Thyroid gland (tissue), 4 donors: Measurements from ENCODE around the gene ACYP1. TPM values are rescaled to one million over a fixed set of nuclear protein-coding genes. Genes with fewer than 3 reads are reported as not detected.

Source experiments
- DNase-seq, 2 donors: peaks; one replicate each; pipeline ENCODE4 v3.0.0-alpha.2; 2019
- H3K27ac ChIP-seq, 3 donors: fragments of 200-600 bp; sonication (generic); 1 replicate in 2 of 3; 2 replicates in 1 of 3; pipeline ENCODE4 v1.5.1; 2016 to 2019; ENCODE audit warnings: mild to moderate bottlenecking in 1 of 3, moderate library complexity in 1 of 3
- H3K27me3 ChIP-seq: fragments of 200-600 bp; sonication (generic); one replicate; pipeline ENCODE4 v1.5.1; 2019
- H3K36me3 ChIP-seq, 2 donors: fragments of 200-600 bp; sonication (generic); one replicate each; pipeline ENCODE4 v1.5.1; 2016 to 2019
- H3K4me1 ChIP-seq, 2 donors: fragments of 200-600 bp; sonication (generic); one replicate each; pipeline ENCODE4 v1.5.1; 2017 to 2019
- H3K4me3 ChIP-seq, 3 donors: fragments of 200-600 bp; sonication (generic); replicated peaks in 1 of 3; 1 replicate in 2 of 3; 2 replicates in 1 of 3; pipeline ENCODE4 v1.5.1; 2016; ENCODE audit warnings: mild to moderate bottlenecking in 1 of 3
- H3K9me3 ChIP-seq: fragments of 200-600 bp; sonication (generic); one replicate; pipeline ENCODE4 v1.5.1; 2017
- POLR2A ChIP-seq, 2 donors: fragments of 450-650 bp; IDR thresholded peaks; one replicate each; pipeline ENCODE4 v1.6.1; 2017; ENCODE audit warnings: antibody characterized with exemption in 2 of 2, mild to moderate bottlenecking in 2 of 2, moderate library complexity in 1 of 2
- WGBS, 2 donors: methylation state at CpG; one replicate each; pipeline ENCODE4 v1.1.5; 2017; 5-methylcytosine and 5-hydroxymethylcytosine counted together
- intact Hi-C: fragments of 100-400 bp; cut with DNase I; formaldehyde crosslinking; loops from one replicate; pipeline ENCODE4 v1.15.1; 2023
- small RNA-seq: library from RNA; depleted of rRNA; stranded (forward); fragments of <200 nt; gene quantifications from one replicate; pipeline ENCODE3, GENCODE V24; 2016
- total RNA-seq, 4 donors: library from RNA; depleted of rRNA; stranded (reverse); fragments of >200 nt; gene quantifications; one replicate each; pipeline ENCODE4 v1.2.3, GENCODE V29; 2016
- TF ChIP-seq, protein P1 (sequence below), 6 experiments: fragments of 200-600 bp in 3 of 6; fragments of 450-650 bp in 3 of 6; sonication (generic) in 3 of 6; IDR thresholded peaks; one replicate each; pipeline ENCODE4 v1.5.1; 2016 to 2019; ENCODE audit warnings: antibody characterized with exemption in 6 of 6, mild to moderate bottlenecking in 2 of 6, inconsistent platforms in 1 of 6, moderate library complexity in 1 of 6

Gene ACYP1
- total RNA-seq, 4 donors from 2014 or later, result 24.0 to 48.8 (median 36.1) TPM

DNA sequence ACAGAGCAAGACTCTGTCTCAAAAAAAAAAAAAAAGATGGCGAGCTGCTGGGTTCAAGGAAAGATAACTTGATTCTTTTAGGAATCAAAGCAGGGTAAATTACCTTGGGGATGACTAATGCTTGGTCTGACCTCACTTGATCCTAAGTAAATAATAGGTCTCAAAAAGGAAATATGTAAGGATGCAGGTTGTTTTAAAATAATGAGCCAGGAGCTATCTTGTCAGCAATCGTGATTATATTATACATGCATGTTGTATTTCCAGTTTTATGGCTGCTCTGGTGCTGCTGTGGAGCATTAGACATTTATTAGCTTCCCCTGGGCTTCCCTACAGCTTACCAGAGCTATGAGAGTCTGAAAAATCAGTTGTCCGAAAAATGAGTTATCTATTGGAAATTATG lies 58.5 kb downstream of the ACYP1 start:
- WGBS, 2 donors, result 92 to 94% methylated on average over 3 of the region's 3 CpGs
- Histone ChIP-seq H3K9me3 (no peaks in the 10 kb centered on the region), H3K4me1 (peaks cover 54 to 60% of the 10 kb centered on the region in 2 donors), H3K27ac (peak overlapping the region in 2 of 3 donors; percentile 75 to 87), H3K36me3 (peaks cover 21 to 26% of the 10 kb centered on the region in 2 donors), H3K4me3 (no peak overlapping the region), H3K27me3 (no peaks in the 10 kb centered on the region)
- intact Hi-C loops, result loop anchor here (5.0 to 10.0 kb wide), 2 partner anchors 53 to 59 kb away; partner anchors contain the start of genes ACYP1 and ZC2HC1C
- no peak for TF ChIP-seq POLR2A (IDR thresholded peaks at IDR 0.05)
- TF ChIP-seq, protein P1, sequence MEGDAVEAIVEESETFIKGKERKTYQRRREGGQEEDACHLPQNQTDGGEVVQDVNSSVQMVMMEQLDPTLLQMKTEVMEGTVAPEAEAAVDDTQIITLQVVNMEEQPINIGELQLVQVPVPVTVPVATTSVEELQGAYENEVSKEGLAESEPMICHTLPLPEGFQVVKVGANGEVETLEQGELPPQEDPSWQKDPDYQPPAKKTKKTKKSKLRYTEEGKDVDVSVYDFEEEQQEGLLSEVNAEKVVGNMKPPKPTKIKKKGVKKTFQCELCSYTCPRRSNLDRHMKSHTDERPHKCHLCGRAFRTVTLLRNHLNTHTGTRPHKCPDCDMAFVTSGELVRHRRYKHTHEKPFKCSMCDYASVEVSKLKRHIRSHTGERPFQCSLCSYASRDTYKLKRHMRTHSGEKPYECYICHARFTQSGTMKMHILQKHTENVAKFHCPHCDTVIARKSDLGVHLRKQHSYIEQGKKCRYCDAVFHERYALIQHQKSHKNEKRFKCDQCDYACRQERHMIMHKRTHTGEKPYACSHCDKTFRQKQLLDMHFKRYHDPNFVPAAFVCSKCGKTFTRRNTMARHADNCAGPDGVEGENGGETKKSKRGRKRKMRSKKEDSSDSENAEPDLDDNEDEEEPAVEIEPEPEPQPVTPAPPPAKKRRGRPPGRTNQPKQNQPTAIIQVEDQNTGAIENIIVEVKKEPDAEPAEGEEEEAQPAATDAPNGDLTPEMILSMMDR (IDR thresholded peaks at IDR 0.05), result no peak
- no peak for DNase-seq

GRCh38 chr14:75003250-75004027 lies 60.4 kb downstream of the ACYP1 start:
- peak overlapping the region; percentile 33 to 92 (median 89) for H3K4me3 ChIP-seq
- intact Hi-C loops, result loop anchor here (10.0 kb wide), 1 partner anchor 61 kb away; the partner anchor contains the start of genes ACYP1 and ZC2HC1C
- DNase-seq, result no peak
- H3K27ac ChIP-seq, result peak overlapping the region; percentile 82 to 94 (median 90)
- no peaks in the 10 kb centered on the region for H3K27me3 ChIP-seq
- 5 to 7% methylated on average over 18 of the region's 18 CpGs for WGBS, 2 donors
- H3K36me3 ChIP-seq, result peaks cover 21 to 26% of the 10 kb centered on the region in 2 donors
- no peaks in the 10 kb centered on the region for H3K9me3 ChIP-seq
- H3K4me1 ChIP-seq, result peaks cover 40 to 45% of the 10 kb centered on the region in 2 donors
- TF ChIP-seq, protein P1 (IDR thresholded peaks at IDR 0.05), result no peak
- TF ChIP-seq POLR2A (IDR thresholded peaks at IDR 0.05), result no peak

Small RNA genes within 50 kb of the gene (small RNA-seq; reads per million reads assigned to genes)
- not detected for gene RNU6-689P

Other genes with a start within 250 kb of the ACYP1 start
- not detected for gene PROX2, start 187.9 kb downstream of the ACYP1 start, total RNA-seq
- 10 to 100 TPM; 80.9 to 91.6 (median 83.5) TPM for gene DLST, start 182.1 kb downstream of the ACYP1 start, total RNA-seq
- gene RPS6KL1, start 140.8 kb downstream of the ACYP1 start, total RNA-seq, result 10 to 100 TPM in 2 of 4 donors, 1 to 10 TPM in 2; 5.7 to 16.4 (median 9.5) TPM
- 10 to 100 TPM; 34.4 to 68.8 (median 61.0) TPM for gene PGF, start 108.4 kb downstream of the ACYP1 start, total RNA-seq
- gene EIF2B2, start 61.1 kb downstream of the ACYP1 start, total RNA-seq, result 10 to 100 TPM; 47.0 to 94.8 (median 69.3) TPM
- 10 to 100 TPM; 48.1 to 68.1 (median 57.9) TPM for gene MLH3, start 12.6 kb downstream of the ACYP1 start, total RNA-seq
- gene ZC2HC1C, start 5.6 kb upstream of the ACYP1 start, total RNA-seq, result 10 to 100 TPM in 2 of 4 donors, 1 to 10 TPM in 2; 8.3 to 15.8 (median 12.4) TPM
- gene NEK9, start 63.0 kb upstream of the ACYP1 start, total RNA-seq, result 10 to 100 TPM; 65.4 to 84.6 (median 76.9) TPM
- gene TMED10, start 112.6 kb upstream of the ACYP1 start, total RNA-seq, result 100 to 1,000 TPM; 289 to 559 (median 388) TPM
- gene FOS, start 214.8 kb upstream of the ACYP1 start, total RNA-seq, result 100 to 1,000 TPM in 2 of 4 donors, 10 to 100 TPM in 2; 32.1 to 239 (median 121) TPM